H9 (cell line): ENCODE data around the gene C1orf21. TPM values are rescaled to one million over a fixed set of nuclear protein-coding genes. Genes with fewer than 3 reads are reported as not detected.

Source experiments
- DNase-seq: peaks from one replicate; pipeline ENCODE4 v3.0.0-alpha.2; 2017
- H2AFZ ChIP-seq: one replicate; pipeline ENCODE4 v1.6.1; 2013; ENCODE audit warnings: mild to moderate bottlenecking, low read length, control low read depth, moderate library complexity
- H2AK5ac ChIP-seq: 2 replicates; pipeline ENCODE4 v1.6.1; 2013; ENCODE audit warnings: low read length, control low read depth, mixed read lengths; ENCODE audit not compliant: insufficient read length
- H2BK120ac ChIP-seq: one replicate; pipeline ENCODE4 v1.6.1; 2013; ENCODE audit warnings: low read depth, mild to moderate bottlenecking, low read length, control low read depth, inconsistent platforms; ENCODE audit not compliant: poor library complexity, severe bottlenecking
- H2BK12ac ChIP-seq: 2 replicates; pipeline ENCODE4 v1.6.1; 2013; ENCODE audit warnings: low read length, control low read depth, mixed read lengths, low read depth; ENCODE audit not compliant: insufficient read length
- H2BK15ac ChIP-seq: 2 replicates; pipeline ENCODE4 v1.6.1; 2013; ENCODE audit warnings: low read depth, low read length, control low read depth
- H2BK20ac ChIP-seq: one replicate; pipeline ENCODE4 v1.6.1; 2013; ENCODE audit warnings: low read depth, mild to moderate bottlenecking, low read length, control low read depth, inconsistent platforms; ENCODE audit not compliant: poor library complexity, severe bottlenecking
- H2BK5ac ChIP-seq: 2 replicates; pipeline ENCODE4 v1.6.1; 2013; ENCODE audit warnings: low read length, control low read depth, mixed read lengths; ENCODE audit not compliant: insufficient read length
- H3K14ac ChIP-seq: 2 replicates; pipeline ENCODE4 v1.6.1; 2013; ENCODE audit warnings: low read length, control low read depth; ENCODE audit not compliant: insufficient read depth
- H3K18ac ChIP-seq: 2 replicates; pipeline ENCODE4 v1.6.1; 2013; ENCODE audit warnings: low read depth, mild to moderate bottlenecking, mixed read lengths, low read length, control low read depth; ENCODE audit not compliant: insufficient read length
- H3K23ac ChIP-seq: 2 replicates; pipeline ENCODE4 v1.6.1; 2013; ENCODE audit warnings: low read length, control low read depth, mixed read lengths, low read depth; ENCODE audit not compliant: insufficient read length
- H3K23me2 ChIP-seq: 2 replicates; pipeline ENCODE4 v1.6.1; 2013; ENCODE audit warnings: low read depth, mild to moderate bottlenecking, mixed read lengths, low read length, control low read depth; ENCODE audit not compliant: insufficient read length, poor library complexity, severe bottlenecking
- H3K27ac ChIP-seq: 2 replicates; pipeline ENCODE4 v1.5.1; 2013; ENCODE audit warnings: low read length, control low read depth, mixed read lengths, low read depth; ENCODE audit not compliant: insufficient read length
- H3K27me3 ChIP-seq: 2 replicates; pipeline ENCODE4 v1.6.1; 2013; ENCODE audit warnings: low read length, control low read depth, inconsistent platforms; ENCODE audit not compliant: insufficient read depth
- H3K4ac ChIP-seq: 2 replicates; pipeline ENCODE4 v1.6.1; 2013; ENCODE audit warnings: low read depth, mild to moderate bottlenecking, control low read depth, inconsistent platforms, low read length, moderate library complexity
- H3K4me1 ChIP-seq: 2 replicates; pipeline ENCODE4 v1.6.1; 2013; ENCODE audit warnings: low read length, control low read depth, inconsistent platforms; ENCODE audit not compliant: insufficient read depth
- H3K4me2 ChIP-seq: 2 replicates; pipeline ENCODE4 v1.6.1; 2013; ENCODE audit warnings: low read length, control low read depth, mixed read lengths; ENCODE audit not compliant: insufficient read length, insufficient read depth
- H3K56ac ChIP-seq: 2 replicates; pipeline ENCODE4 v1.6.1; 2013; ENCODE audit warnings: low read depth, mild to moderate bottlenecking, mixed read lengths, low read length, control low read depth; ENCODE audit not compliant: insufficient read length
- H3K79me1 ChIP-seq: 2 replicates; pipeline ENCODE4 v1.6.1; 2013; ENCODE audit warnings: low read depth, mild to moderate bottlenecking, moderate library complexity, low read length, control low read depth, inconsistent platforms; ENCODE audit not compliant: insufficient read depth, poor library complexity, severe bottlenecking
- H3K79me2 ChIP-seq: 2 replicates; pipeline ENCODE4 v1.6.1; 2013; ENCODE audit warnings: low read length, control low read depth, inconsistent platforms; ENCODE audit not compliant: insufficient read depth
- H3K9ac ChIP-seq: 2 replicates; pipeline ENCODE4 v1.6.1; 2013; ENCODE audit warnings: low read length, control low read depth, mixed read lengths; ENCODE audit not compliant: insufficient read length; ENCODE audit errors: extremely low read depth
- H3K9me3 ChIP-seq: one replicate; pipeline ENCODE4 v1.6.1; 2013; ENCODE audit warnings: low read depth, low read length, inconsistent platforms; ENCODE audit not compliant: control insufficient read depth
- H3T11ph ChIP-seq: one replicate; pipeline ENCODE4 v1.6.1; 2013; ENCODE audit warnings: mild to moderate bottlenecking, low read length, control low read depth, inconsistent platforms
- H4K20me1 ChIP-seq: one replicate; pipeline ENCODE4 v1.6.1; 2013; ENCODE audit not compliant: control insufficient read depth, insufficient read length, insufficient read depth
- H4K5ac ChIP-seq: 2 replicates; pipeline ENCODE4 v1.6.1; 2013; ENCODE audit warnings: low read depth, mild to moderate bottlenecking, mixed read lengths, low read length, control low read depth; ENCODE audit not compliant: insufficient read length
- H4K8ac ChIP-seq: replicated peaks from 2 replicates; pipeline ENCODE4 v1.6.1; 2013; ENCODE audit warnings: low read length, control low read depth, mixed read lengths, low read depth; ENCODE audit not compliant: insufficient read length
- H4K91ac ChIP-seq: 2 replicates; pipeline ENCODE4 v1.6.1; 2013; ENCODE audit warnings: low read depth, mild to moderate bottlenecking, moderate library complexity, mixed read lengths, low read length, control low read depth; ENCODE audit not compliant: insufficient read length
- H3K27ac Mint-ChIP-seq, 3 experiments: 2 replicates in 2 of 3; 3 replicates in 1 of 3; pipeline ENCODE4 v1.8.0; 2020 to 2021; ENCODE audit warnings: mixed read lengths in 3 of 3, mild to moderate bottlenecking in 1 of 3, moderate library complexity in 1 of 3
- H3K27me3 Mint-ChIP-seq: 2 replicates; pipeline ENCODE4 v1.8.0; 2021; ENCODE audit warnings: low read depth, mild to moderate bottlenecking, moderate library complexity, mixed read lengths
- H3K36me3 Mint-ChIP-seq, 3 experiments: 2 replicates in 2 of 3; 3 replicates in 1 of 3; pipeline ENCODE4 v1.8.0; 2020 to 2021; ENCODE audit warnings: low read depth in 3 of 3, mixed read lengths in 3 of 3; ENCODE audit not compliant: insufficient read depth in 1 of 3
- H3K4me1 Mint-ChIP-seq, 2 experiments: 2 replicates each; pipeline ENCODE4 v1.8.0; 2020; ENCODE audit warnings: mixed read lengths in 2 of 2
- H3K4me3 Mint-ChIP-seq, 2 experiments: 2 replicates in 1 of 2; 3 replicates in 1 of 2; pipeline ENCODE4 v1.8.0; 2020 to 2021; ENCODE audit warnings: mild to moderate bottlenecking in 2 of 2, mixed read lengths in 2 of 2, moderate library complexity in 1 of 2
- H3K9me3 Mint-ChIP-seq, 2 experiments: 2 replicates in 1 of 2; 3 replicates in 1 of 2; pipeline ENCODE4 v1.8.0; 2020; ENCODE audit warnings: mild to moderate bottlenecking in 2 of 2, mixed read lengths in 2 of 2, moderate library complexity in 1 of 2
- CTCF ChIP-seq: fragments of 200-600 bp; sonication (generic); conservative IDR thresholded peaks from 3 replicates; pipeline ENCODE4 v1.8.0; 2021; ENCODE audit warnings: antibody characterized with exemption, mild to moderate bottlenecking
- WGBS: extraction: QIAGEN DNeasy Blood & Tissue Kit; methylation state at CpG from one replicate; pipeline ENCODE4 v1.1.7; 2013; ENCODE audit warnings: missing lambda C conversion rate, low lambda C conversion rate, mixed read lengths; ENCODE audit not compliant: insufficient read length; ENCODE audit errors: extremely low coverage; 5-methylcytosine and 5-hydroxymethylcytosine counted together
- total RNA-seq: library from RNA; stranded (reverse); gene quantifications from 2 replicates; pipeline ENCODE4 v1.2.1, GENCODE V29; 2021

Gene C1orf21
- total RNA-seq, 1 experiment from 2014 or later = 36.0 TPM

- Mint-ChIP-seq H3K4me1 (peaks cover 31 to 60% of the 10 kb centered on the region in 2 experiments), H3K36me3 (peaks cover 0 to 10% (median 0%) of the 10 kb centered on the region in 3 experiments; a peak in 4 of 7 replicates), H3K9me3 (no peaks in the 10 kb centered on the region), H3K27ac (peak overlapping the region in 1 of 3 experiments; percentile 62; a peak in 2 of 7 replicates), H3K4me3 (0 out of 5 replicates have a peak overlapping the region, but pooled peaks of 1 of the 2 experiments have one; percentile 13), H3K27me3 (no peaks in the 10 kb centered on the region)
- no peaks in the 10 kb centered on the region for H3K27me3 ChIP-seq
- H3K56ac ChIP-seq = no peak overlapping the region
- H4K8ac ChIP-seq = no peak overlapping the region
- H2BK120ac ChIP-seq = no peak overlapping the region
- no peak overlapping the region for H3K4me2 ChIP-seq
- no peak overlapping the region for H2BK20ac ChIP-seq
- no peak for DNase-seq
- H4K91ac ChIP-seq = no peak overlapping the region
- no peak overlapping the region for H3K18ac ChIP-seq
- no peaks in the 10 kb centered on the region for H3K23me2 ChIP-seq
- H2BK15ac ChIP-seq = no peak overlapping the region
- H2AK5ac ChIP-seq = no peak overlapping the region
- H3K4ac ChIP-seq = no peak overlapping the region
- no peak overlapping the region for H2BK12ac ChIP-seq
- H3K27ac ChIP-seq = no peak overlapping the region
- no peak for TF ChIP-seq CTCF
- H3K79me2 ChIP-seq = no peaks in the 10 kb centered on the region
- peaks cover 7% of the 10 kb centered on the region; the same call in 1 of the 2 replicates for H3K4me1 ChIP-seq
- no peak overlapping the region for H3T11ph ChIP-seq
- no peak overlapping the region for H2AFZ ChIP-seq
- no peaks in the 10 kb centered on the region for H4K20me1 ChIP-seq
- no peak overlapping the region for H3K14ac ChIP-seq
- no peak overlapping the region for H3K23ac ChIP-seq
- WGBS = no CpG with 5 or more reads among the region's 7 CpGs
- H2BK5ac ChIP-seq = no peak overlapping the region
- no peaks in the 10 kb centered on the region for H3K9me3 ChIP-seq
- H3K9ac ChIP-seq = no peak overlapping the region
- H4K5ac ChIP-seq = no peak overlapping the region
- H3K79me1 ChIP-seq = no peaks in the 10 kb centered on the region
Observed at GRCh38 chr1:184425449-184426277, 38.8 kb downstream of the C1orf21 start.
